A673 (cell line): ENCODE data around the gene LENG8.

Experiments used
- CTCF ChIP-seq: fragments of 300-800, 200-600 bp; sonication (generic); conservative IDR thresholded peaks from 2 replicates; pipeline ENCODE4 v1.5.1; 2017; ENCODE audit warnings: low read depth, mild to moderate bottlenecking, antibody characterized with exemption, low read length, moderate library complexity, mixed read lengths
- EZH2 ChIP-seq: fragments of 200-600 bp; sonication (generic); IDR thresholded peaks from 2 replicates; pipeline ENCODE4 v1.6.1; 2017; ENCODE audit warnings: borderline replicate concordance, low read depth, mild to moderate bottlenecking, mixed read lengths, antibody characterized with exemption, low read length; ENCODE audit not compliant: poor library complexity, severe bottlenecking

- no peak for TF ChIP-seq EZH2
- no peak for TF ChIP-seq CTCF
These were observed 29.8 kb upstream of the LENG8 start for GRCh38 chr19:54418930-54419800.
